Neural cell (in vitro differentiated cells): ENCODE results near the gene FGD5. TPM values are rescaled to one million over a fixed set of nuclear protein-coding genes. Genes with fewer than 3 reads are reported as not detected.

Source experiments
- H2AFZ ChIP-seq: fragments of 200-600, 300-800 bp; sonication (generic), shearing (Covaris generic); 2 replicates; pipeline ENCODE4 v1.6.0; 2014; ENCODE audit warnings: low read depth, mild to moderate bottlenecking, antibody characterized with exemption, low read length, moderate library complexity
- H3F3A ChIP-seq: fragments of 200-600 bp; shearing (Covaris generic); 2 replicates; pipeline ENCODE4 v1.6.1; 2016; ENCODE audit warnings: mild to moderate bottlenecking, moderate library complexity, mixed read lengths, antibody characterized with exemption, low read length; ENCODE audit not compliant: insufficient read depth, poor library complexity, severe bottlenecking
- H3K27ac ChIP-seq: fragments of 200-600, 300-800 bp; sonication (generic), shearing (Covaris generic); 2 replicates; pipeline ENCODE4 v1.5.1; 2014; ENCODE audit warnings: mild to moderate bottlenecking, low read length, moderate library complexity
- H3K27me3 ChIP-seq: fragments of 300-800, 200-600 bp; sonication (generic), shearing (Covaris generic); 2 replicates; pipeline ENCODE4 v1.6.0; 2014; ENCODE audit warnings: mild to moderate bottlenecking, low read depth, low read length, moderate library complexity; ENCODE audit not compliant: insufficient read depth
- H3K36me3 ChIP-seq: fragments of 300-800, 200-600 bp; sonication (generic), shearing (Covaris generic); 2 replicates; pipeline ENCODE4 v1.5.1; 2014; ENCODE audit warnings: mild to moderate bottlenecking, antibody characterized with exemption, low read length, moderate library complexity; ENCODE audit not compliant: insufficient read depth
- H3K4me2 ChIP-seq: fragments of 300-800, 200-600 bp; sonication (generic), shearing (Covaris generic); 2 replicates; pipeline ENCODE4 v1.6.0; 2014; ENCODE audit warnings: mild to moderate bottlenecking, low read length
- H3K4me3 ChIP-seq: fragments of 300-800, 200-600 bp; sonication (generic), shearing (Covaris generic); 2 replicates; pipeline ENCODE4 v1.5.1; 2014; ENCODE audit warnings: mild to moderate bottlenecking, low read length, moderate library complexity
- H3K79me2 ChIP-seq: fragments of 200-600 bp; shearing (Covaris generic); replicated peaks from 2 replicates; pipeline ENCODE4 v1.6.0; 2014; ENCODE audit warnings: mild to moderate bottlenecking, low read length, moderate library complexity; ENCODE audit not compliant: insufficient read depth
- H3K9ac ChIP-seq: fragments of 300-800, 200-600 bp; sonication (generic), shearing (Covaris generic); 2 replicates; pipeline ENCODE4 v1.6.1; 2016; ENCODE audit warnings: mild to moderate bottlenecking, low read length, mixed read lengths
- H3K9me2 ChIP-seq: fragments of 200-600 bp; shearing (Covaris generic); 2 replicates; pipeline ENCODE4 v1.6.1; 2016; ENCODE audit warnings: mild to moderate bottlenecking, low read length, mixed read lengths; ENCODE audit not compliant: insufficient read depth
- H3K9me3 ChIP-seq: fragments of 200-600, 300-800 bp; sonication (generic), shearing (Covaris generic); 2 replicates; pipeline ENCODE4 v1.6.1; 2016; ENCODE audit warnings: mild to moderate bottlenecking, mixed run types, low read length, moderate library complexity, mixed read lengths
- H4K20me1 ChIP-seq: fragments of 200-600 bp; shearing (Covaris generic); 2 replicates; pipeline ENCODE4 v1.6.1; 2016; ENCODE audit warnings: mild to moderate bottlenecking, mixed run types; ENCODE audit not compliant: insufficient read depth
- EP300 ChIP-seq: fragments of 450-650 bp; conservative IDR thresholded peaks from 2 replicates; pipeline ENCODE4 v1.6.1; 2014; ENCODE audit warnings: antibody characterized with exemption, mild to moderate bottlenecking, moderate library complexity; ENCODE audit not compliant: poor library complexity, severe bottlenecking
- EZH2 ChIP-seq: fragments of 200-600, 300-800 bp; shearing (Covaris generic), sonication (generic); IDR thresholded peaks from 2 replicates; pipeline ENCODE4 v1.6.1; 2014; ENCODE audit warnings: antibody characterized with exemption, low read length, borderline replicate concordance, mild to moderate bottlenecking; ENCODE audit not compliant: insufficient read depth, poor library complexity, severe bottlenecking
- MXI1 ChIP-seq: fragments of 450-650 bp; conservative IDR thresholded peaks from 2 replicates; pipeline ENCODE4 v1.6.1; 2014; ENCODE audit warnings: antibody characterized with exemption, mild to moderate bottlenecking; ENCODE audit not compliant: poor library complexity, severe bottlenecking
- POLR2AphosphoS5 ChIP-seq: IDR thresholded peaks from 2 replicates; pipeline ENCODE4 v1.6.1; 2012
- RAD21 ChIP-seq: fragments of 450-650 bp; conservative IDR thresholded peaks from 2 replicates; pipeline ENCODE4 v1.6.1; 2014; ENCODE audit warnings: antibody characterized with exemption, mild to moderate bottlenecking, moderate library complexity
- REST ChIP-seq: IDR thresholded peaks from 2 replicates; pipeline ENCODE4 v1.6.1; 2012; ENCODE audit warnings: borderline replicate concordance
- SMC3 ChIP-seq: fragments of 450-650 bp; conservative IDR thresholded peaks from 2 replicates; pipeline ENCODE4 v1.6.1; 2014; ENCODE audit warnings: antibody characterized with exemption, mild to moderate bottlenecking, moderate library complexity; ENCODE audit not compliant: poor library complexity
- TAF1 ChIP-seq: IDR thresholded peaks from 2 replicates; pipeline ENCODE4 v1.6.1; 2012; ENCODE audit warnings: low read depth
- polyA plus RNA-seq: library from polyadenylated mRNA; depleted of rRNA; stranded (reverse); fragments of >200 nt; gene quantifications from 2 replicates; pipeline ENCODE4 v1.2.3, GENCODE V29; 2014
- TF ChIP-seq, protein P1 (sequence below): fragments of 450-650 bp; IDR thresholded peaks from 2 replicates; pipeline ENCODE4 v1.5.1; 2014; ENCODE audit warnings: antibody characterized with exemption, mild to moderate bottlenecking, moderate library complexity; ENCODE audit not compliant: poor library complexity, severe bottlenecking

The FGD5 gene
- polyA plus RNA-seq, 1 donor from 2014 or later, result not detected

GRCh38 chr3:14834807-14835466, 16.2 kb downstream of the FGD5 start:
- TF ChIP-seq, protein P1, sequence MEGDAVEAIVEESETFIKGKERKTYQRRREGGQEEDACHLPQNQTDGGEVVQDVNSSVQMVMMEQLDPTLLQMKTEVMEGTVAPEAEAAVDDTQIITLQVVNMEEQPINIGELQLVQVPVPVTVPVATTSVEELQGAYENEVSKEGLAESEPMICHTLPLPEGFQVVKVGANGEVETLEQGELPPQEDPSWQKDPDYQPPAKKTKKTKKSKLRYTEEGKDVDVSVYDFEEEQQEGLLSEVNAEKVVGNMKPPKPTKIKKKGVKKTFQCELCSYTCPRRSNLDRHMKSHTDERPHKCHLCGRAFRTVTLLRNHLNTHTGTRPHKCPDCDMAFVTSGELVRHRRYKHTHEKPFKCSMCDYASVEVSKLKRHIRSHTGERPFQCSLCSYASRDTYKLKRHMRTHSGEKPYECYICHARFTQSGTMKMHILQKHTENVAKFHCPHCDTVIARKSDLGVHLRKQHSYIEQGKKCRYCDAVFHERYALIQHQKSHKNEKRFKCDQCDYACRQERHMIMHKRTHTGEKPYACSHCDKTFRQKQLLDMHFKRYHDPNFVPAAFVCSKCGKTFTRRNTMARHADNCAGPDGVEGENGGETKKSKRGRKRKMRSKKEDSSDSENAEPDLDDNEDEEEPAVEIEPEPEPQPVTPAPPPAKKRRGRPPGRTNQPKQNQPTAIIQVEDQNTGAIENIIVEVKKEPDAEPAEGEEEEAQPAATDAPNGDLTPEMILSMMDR, result no peak
- TF ChIP-seq TAF1 (no peak), MXI1 (no peak), EZH2 (no peak), POLR2AphosphoS5 (no peak), RAD21 (no peak), SMC3 (no peak), EP300 (no peak), REST (no peak)
- no peak overlapping the region for H3K27ac ChIP-seq
- no peaks in the 10 kb centered on the region for H3K36me3 ChIP-seq
- no peaks in the 10 kb centered on the region for H3K9me2 ChIP-seq
- H4K20me1 ChIP-seq, result no peaks in the 10 kb centered on the region
- no peak overlapping the region for H2AFZ ChIP-seq
- no peak overlapping the region for H3K4me2 ChIP-seq
- no peaks in the 10 kb centered on the region for H3K27me3 ChIP-seq
- H3K79me2 ChIP-seq, result no peaks in the 10 kb centered on the region
- H3K4me3 ChIP-seq, result no peak overlapping the region
- H3F3A ChIP-seq, result no peaks in the 10 kb centered on the region
- no peak overlapping the region for H3K9ac ChIP-seq
- H3K9me3 ChIP-seq, result no peaks in the 10 kb centered on the region

DNA sequence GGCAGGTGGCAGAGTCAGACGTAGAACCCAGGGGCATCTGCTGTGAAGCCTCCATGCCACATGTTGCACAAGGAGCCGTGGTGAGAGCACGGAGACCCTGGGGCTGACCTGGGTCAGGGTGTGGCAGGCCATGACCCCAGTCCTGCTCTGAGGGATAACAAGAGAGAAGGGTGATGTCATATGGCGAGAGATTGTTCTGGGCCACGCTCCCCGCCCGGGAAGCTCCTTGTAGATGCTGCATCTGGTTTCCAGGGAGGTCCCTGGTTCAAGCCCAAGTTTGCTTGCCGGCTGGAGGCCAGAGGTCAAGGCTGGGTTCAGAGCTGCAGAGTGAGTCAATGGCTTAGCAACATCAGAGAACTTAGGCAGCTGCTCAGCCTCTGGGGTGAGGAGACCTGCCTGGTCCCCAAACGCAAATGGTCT, 17.3 kb downstream of the FGD5 start:
- TF ChIP-seq SMC3, result no peak
- no peak for TF ChIP-seq POLR2AphosphoS5
- no peak for TF ChIP-seq RAD21
- no peak for TF ChIP-seq REST
- TF ChIP-seq MXI1, result no peak
- no peak for TF ChIP-seq EP300
- TF ChIP-seq TAF1, result no peak
- TF ChIP-seq, protein P1, result no peak
- no peak for TF ChIP-seq EZH2
- Histone ChIP-seq H2AFZ (no peak overlapping the region), H3K36me3 (no peaks in the 10 kb centered on the region), H3K9ac (no peak overlapping the region), H3K9me3 (no peaks in the 10 kb centered on the region), H3K9me2 (no peaks in the 10 kb centered on the region), H3K4me2 (no peak overlapping the region), H4K20me1 (no peaks in the 10 kb centered on the region), H3K79me2 (no peaks in the 10 kb centered on the region), H3F3A (no peaks in the 10 kb centered on the region), H3K27ac (no peak overlapping the region), H3K27me3 (no peaks in the 10 kb centered on the region), H3K4me3 (no peak overlapping the region)
